Prostate gland (tissue), 2 donors: ENCODE measurements around the gene NHS.

Experiments used
- CTCF ChIP-seq, 4 experiments: fragments of 200-600 bp in 2 of 4; fragments of 450-650 bp in 2 of 4; sonication (generic) in 2 of 4; IDR thresholded peaks; 1 replicate in 3 of 4; 2 replicates in 1 of 4; pipeline ENCODE4 v1.5.1; 2016 to 2019; ENCODE audit warnings: antibody characterized with exemption in 4 of 4, mild to moderate bottlenecking in 2 of 4, moderate library complexity in 2 of 4
- POLR2A ChIP-seq: fragments of 450-650 bp; IDR thresholded peaks from one replicate; pipeline ENCODE4 v1.6.1; 2016; ENCODE audit warnings: antibody characterized with exemption, mild to moderate bottlenecking

- no peak for TF ChIP-seq CTCF (IDR thresholded peaks at IDR 0.05)
- no peak for TF ChIP-seq POLR2A
These were observed 152.2 kb downstream of the NHS start for GRCh38 chrX:17527135-17527701.
